Neural crest cell (in vitro differentiated cells): ENCODE results near the gene TNFRSF18. TPM values are rescaled to one million over a fixed set of nuclear protein-coding genes. Genes with fewer than 3 reads are reported as not detected.

Experiments
- DNase-seq: peaks from one replicate; pipeline ENCODE4 v3.0.0; 2021; ENCODE audit warnings: low read depth, mixed read lengths, low spot score
- H3K27ac Mint-ChIP-seq: one replicate; pipeline ENCODE4 v1.8.0; 2021; ENCODE audit warnings: mild to moderate bottlenecking, mixed read lengths; ENCODE audit not compliant: unreplicated experiment
- H3K27me3 Mint-ChIP-seq: 2 replicates; pipeline ENCODE4 v1.8.0; 2021; ENCODE audit warnings: low read depth, mild to moderate bottlenecking, mixed read lengths
- H3K36me3 Mint-ChIP-seq: 2 replicates; pipeline ENCODE4 v1.8.0; 2021; ENCODE audit warnings: low read depth, mild to moderate bottlenecking, mixed read lengths
- H3K4me1 Mint-ChIP-seq: 2 replicates; pipeline ENCODE4 v1.8.0; 2021; ENCODE audit warnings: mixed read lengths
- H3K4me3 Mint-ChIP-seq: one replicate; pipeline ENCODE4 v1.8.0; 2021; ENCODE audit warnings: mild to moderate bottlenecking, mixed read lengths
- H3K9me3 Mint-ChIP-seq: 2 replicates; pipeline ENCODE4 v1.8.0; 2021; ENCODE audit warnings: mixed read lengths
- CTCF ChIP-seq: fragments of 200-600 bp; sonication (generic); conservative IDR thresholded peaks from 2 replicates; pipeline ENCODE4 v1.5.0; 2021; ENCODE audit warnings: antibody characterized with exemption, mild to moderate bottlenecking
- total RNA-seq: library from RNA; stranded (reverse); gene quantifications from 2 replicates; pipeline ENCODE4 v1.2.1, GENCODE V29; 2021

Gene TNFRSF18
- total RNA-seq, 1 donor from 2014 or later, result not detected

GRCh38 chr1:1245817-1246576 is 39.6 kb upstream of the TNFRSF18 start:
- TF ChIP-seq CTCF, result no peak
- no peak for DNase-seq
- no peak overlapping the region for H3K4me3 Mint-ChIP-seq
- no peak overlapping the region for H3K27ac Mint-ChIP-seq
- H3K9me3 Mint-ChIP-seq, result no peaks in the 10 kb centered on the region
- no peaks in the 10 kb centered on the region for H3K36me3 Mint-ChIP-seq
- peaks cover 3% of the 10 kb centered on the region for H3K4me1 Mint-ChIP-seq
- peaks cover 22% of the 10 kb centered on the region for H3K27me3 Mint-ChIP-seq

- DNase-seq, result no peak
- Mint-ChIP-seq H3K27me3 (peaks cover 22% of the 10 kb centered on the region), H3K9me3 (no peaks in the 10 kb centered on the region), H3K4me3 (no peak overlapping the region), H3K4me1 (peaks cover 3% of the 10 kb centered on the region), H3K36me3 (no peaks in the 10 kb centered on the region), H3K27ac (no peak overlapping the region)
- no peak for TF ChIP-seq CTCF
These were observed 38.9 kb upstream of the TNFRSF18 start for GRCh38 chr1:1245178-1245816.

GRCh38 chr1:1244192-1244811 is 37.9 kb upstream of the TNFRSF18 start:
- peaks cover 15% of the 10 kb centered on the region for H3K27me3 Mint-ChIP-seq
- no peak overlapping the region for H3K4me3 Mint-ChIP-seq
- no peak overlapping the region for H3K27ac Mint-ChIP-seq
- H3K4me1 Mint-ChIP-seq, result no peaks in the 10 kb centered on the region
- no peak for TF ChIP-seq CTCF
- H3K9me3 Mint-ChIP-seq, result no peaks in the 10 kb centered on the region
- H3K36me3 Mint-ChIP-seq, result no peaks in the 10 kb centered on the region
- no peak for DNase-seq

- Mint-ChIP-seq H3K4me3 (no peak overlapping the region), H3K36me3 (no peaks in the 10 kb centered on the region), H3K27ac (no peak overlapping the region), H3K27me3 (peaks cover 18% of the 10 kb centered on the region), H3K9me3 (no peaks in the 10 kb centered on the region), H3K4me1 (no peaks in the 10 kb centered on the region)
- TF ChIP-seq CTCF, result no peak
- no peak for DNase-seq
These were observed 37.4 kb upstream of the TNFRSF18 start for GRCh38 chr1:1243807-1244191.

GRCh38 chr1:1243266-1243660 is 36.9 kb upstream of the TNFRSF18 start:
- Mint-ChIP-seq H3K4me1 (no peaks in the 10 kb centered on the region), H3K36me3 (no peaks in the 10 kb centered on the region), H3K27ac (no peak overlapping the region), H3K4me3 (no peak overlapping the region), H3K9me3 (no peaks in the 10 kb centered on the region), H3K27me3 (peaks cover 18% of the 10 kb centered on the region)
- no peak for DNase-seq
- TF ChIP-seq CTCF, result no peak
